Skeletal muscle tissue (tissue), 4 donors: ENCODE data around the gene GMCL2. TPM values are rescaled to one million over a fixed set of nuclear protein-coding genes. Genes with fewer than 3 reads are reported as not detected.

Experiments
- H3K27ac ChIP-seq: one replicate; pipeline ENCODE4 v1.7.0; 2013; ENCODE audit warnings: mild to moderate bottlenecking, low read depth, low read length, inconsistent platforms
- H3K27me3 ChIP-seq, 3 donors: one replicate each; pipeline ENCODE4 v1.7.0; 2013; ENCODE audit warnings: low read length in 3 of 3; ENCODE audit not compliant: control insufficient read depth in 3 of 3, insufficient read depth in 3 of 3
- H3K36me3 ChIP-seq, 3 donors: one replicate each; pipeline ENCODE4 v1.7.0; 2013; ENCODE audit warnings: low read length in 3 of 3; ENCODE audit not compliant: control insufficient read depth in 3 of 3, insufficient read depth in 3 of 3
- H3K4me1 ChIP-seq, 3 donors: one replicate each; pipeline ENCODE4 v1.7.0; 2013; ENCODE audit warnings: low read length in 3 of 3, mild to moderate bottlenecking in 3 of 3; ENCODE audit not compliant: control insufficient read depth in 3 of 3, insufficient read depth in 3 of 3
- H3K4me3 ChIP-seq, 3 donors: one replicate each; pipeline ENCODE4 v1.7.0; 2013; ENCODE audit warnings: low read length in 3 of 3
- H3K9ac ChIP-seq, 3 donors: one replicate each; pipeline ENCODE4 v1.7.0; 2013; ENCODE audit warnings: low read length in 3 of 3, mild to moderate bottlenecking in 3 of 3, moderate library complexity in 2 of 3, low read depth in 1 of 3
- H3K9me3 ChIP-seq, 3 donors: one replicate each; pipeline ENCODE4 v1.7.0; 2013; ENCODE audit warnings: low read length in 3 of 3; ENCODE audit not compliant: control insufficient read depth in 3 of 3
- total RNA-seq: library from RNA; depleted of rRNA; stranded (reverse); fragments of >200 nt; gene quantifications from one replicate; pipeline ENCODE4 v1.2.3, GENCODE V29; 2014
- donor health status: Osteomylitis.

The GMCL2 gene
- total RNA-seq, 1 donor from 2014 or later = not detected

DNA sequence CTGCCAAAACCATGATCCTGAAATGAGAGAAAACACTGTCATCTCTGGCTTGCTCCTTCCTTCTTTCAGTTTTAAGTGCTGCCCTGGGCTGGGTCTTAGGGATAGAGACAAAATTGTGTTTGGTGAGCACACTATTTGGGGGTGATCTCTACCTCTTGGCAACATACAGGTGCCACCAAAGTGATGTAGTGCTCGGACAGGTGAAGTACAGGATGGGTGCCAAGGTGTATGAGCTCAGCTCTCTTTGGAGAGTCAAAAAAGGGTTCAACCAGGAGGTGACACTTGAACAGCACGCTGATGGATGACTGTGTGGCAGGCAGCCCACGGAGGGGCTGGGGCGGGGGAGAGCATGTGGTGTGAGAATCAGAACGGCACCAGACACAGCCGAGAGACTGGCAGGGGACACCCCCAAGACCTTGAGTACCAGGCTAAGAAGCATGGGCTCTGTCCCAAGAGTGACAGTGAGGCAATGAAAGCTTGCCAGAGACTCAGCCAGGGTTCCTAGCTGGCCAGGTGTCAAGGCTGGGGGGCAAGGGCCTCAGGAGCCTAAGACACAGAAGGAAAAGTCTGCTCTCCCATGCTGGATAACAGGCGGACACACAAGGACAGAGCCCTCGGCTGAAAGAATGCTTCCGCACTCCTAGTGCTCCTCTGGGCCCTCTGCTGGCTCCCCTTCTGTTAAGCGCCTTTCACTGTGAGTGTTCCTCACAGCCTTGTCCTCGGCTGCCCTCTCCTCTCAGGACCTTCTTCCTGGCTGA lies 36.0 kb downstream of the GMCL2 start:
- H3K4me1 ChIP-seq = peaks cover 11 to 28% (median 25%) of the 10 kb centered on the region in 3 donors
- no peak overlapping the region for H3K27ac ChIP-seq
- peaks cover 48 to 56% (median 49%) of the 10 kb centered on the region in 3 donors for H3K36me3 ChIP-seq
- H3K4me3 ChIP-seq = no peak overlapping the region
- no peaks in the 10 kb centered on the region for H3K27me3 ChIP-seq
- no peak overlapping the region for H3K9ac ChIP-seq
- no peaks in the 10 kb centered on the region for H3K9me3 ChIP-seq

DNA sequence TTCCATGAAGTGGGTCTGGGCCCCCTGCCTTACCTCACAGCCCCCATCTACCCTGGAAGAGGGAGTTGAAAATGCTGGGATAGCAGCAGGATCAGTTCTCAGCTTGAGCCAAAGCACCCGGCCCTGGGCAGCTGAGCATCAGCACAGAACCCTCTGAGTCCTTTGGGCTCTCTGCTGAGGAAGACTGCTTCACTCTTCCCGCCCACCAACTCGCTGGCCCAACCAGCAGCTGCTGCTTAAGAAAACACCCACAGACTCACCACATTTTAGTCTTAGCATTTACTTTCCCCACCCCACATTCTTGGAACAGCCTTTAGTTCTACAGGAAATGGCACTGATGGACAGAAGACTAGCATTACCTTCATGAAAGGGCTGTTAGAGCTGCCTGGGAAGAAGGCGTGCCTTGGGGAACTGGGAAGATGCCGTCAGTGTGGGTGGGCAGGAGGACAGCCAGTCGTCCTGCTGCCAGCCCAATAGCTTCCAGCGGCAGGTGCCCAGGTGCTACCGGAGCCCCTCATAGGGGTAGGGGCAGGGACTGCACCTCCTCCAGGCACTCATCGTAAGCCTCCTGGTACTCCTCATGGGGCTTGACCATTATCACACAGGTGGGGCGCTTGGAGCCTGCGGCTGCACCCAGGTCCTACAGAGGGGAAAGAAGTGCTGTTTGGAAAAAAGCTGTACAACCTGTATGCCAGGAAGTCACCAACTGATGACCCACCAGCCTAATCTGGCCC lies 37.8 kb downstream of the GMCL2 start:
- H3K9me3 ChIP-seq = no peaks in the 10 kb centered on the region
- no peaks in the 10 kb centered on the region for H3K27me3 ChIP-seq
- no peak overlapping the region for H3K27ac ChIP-seq
- H3K36me3 ChIP-seq = peaks cover 54 to 64% (median 55%) of the 10 kb centered on the region in 3 donors
- H3K4me1 ChIP-seq = peaks cover 11 to 30% (median 26%) of the 10 kb centered on the region in 3 donors
- no peak overlapping the region for H3K9ac ChIP-seq
- H3K4me3 ChIP-seq = no peak overlapping the region

DNA sequence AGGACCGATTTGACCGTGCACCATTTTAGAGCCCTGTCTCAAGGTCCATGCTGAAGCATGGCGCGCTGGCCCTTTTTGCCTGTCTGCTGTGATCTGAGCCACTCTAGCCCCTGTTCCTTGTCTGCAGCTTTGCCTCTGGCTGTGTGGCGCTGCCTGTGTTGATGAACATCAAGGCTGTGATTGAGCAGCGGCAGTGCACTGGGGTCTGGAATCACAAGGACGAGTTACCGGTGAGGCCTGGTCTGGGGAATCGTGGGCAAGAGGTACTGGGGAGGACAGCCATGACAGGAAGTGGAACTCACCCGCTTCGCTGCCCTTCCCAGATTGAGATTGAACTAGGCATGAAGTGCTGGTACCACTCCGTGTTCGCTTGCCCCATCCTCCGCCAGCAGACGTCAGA lies 39.8 kb downstream of the GMCL2 start:
- Histone ChIP-seq H3K4me1 (peaks cover 14 to 34% (median 29%) of the 10 kb centered on the region in 3 donors), H3K4me3 (no peak overlapping the region), H3K9ac (no peak overlapping the region), H3K27me3 (no peaks in the 10 kb centered on the region), H3K36me3 (peaks cover 70 to 83% (median 71%) of the 10 kb centered on the region in 3 donors), H3K9me3 (no peaks in the 10 kb centered on the region), H3K27ac (no peak overlapping the region)

DNA sequence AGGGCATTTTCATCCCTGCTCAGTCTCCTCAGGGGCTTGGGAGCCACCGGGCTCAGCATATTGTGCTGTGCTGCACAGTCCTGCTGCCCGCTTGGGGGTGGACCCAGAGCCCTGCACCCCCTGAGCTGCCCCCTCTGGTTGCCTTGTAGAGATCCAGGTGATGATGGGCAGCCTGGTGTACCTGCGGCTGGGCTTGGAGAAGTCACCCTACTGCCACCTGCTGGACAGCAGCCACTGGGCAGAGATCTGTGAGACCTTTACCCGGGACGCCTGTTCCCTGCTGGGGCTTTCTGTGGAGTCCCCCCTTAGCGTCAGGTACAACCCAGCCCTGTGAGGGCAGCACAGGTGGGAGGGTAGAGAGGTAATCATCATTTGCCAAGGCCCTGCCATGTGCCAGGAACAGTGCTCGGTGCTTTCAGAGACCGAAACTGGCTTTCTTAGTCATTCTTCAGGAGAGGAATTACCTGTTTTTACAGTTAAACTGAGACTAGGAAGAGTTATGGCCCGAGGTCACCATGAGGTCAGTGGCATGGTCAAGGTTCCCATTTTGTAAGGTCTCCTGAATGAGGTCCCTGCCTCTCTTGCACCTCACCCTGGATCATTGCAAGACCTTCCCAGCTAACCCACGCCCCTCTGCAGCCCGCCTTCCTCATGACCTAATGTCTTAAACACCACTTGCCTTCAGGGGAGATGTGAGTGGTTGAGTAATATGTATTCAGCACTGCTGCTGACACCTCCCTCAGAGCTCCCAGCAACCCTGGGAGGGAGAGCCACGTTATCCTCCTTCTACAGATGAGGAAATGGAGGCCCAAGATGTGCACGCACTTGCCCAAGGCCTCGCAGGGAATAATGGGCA lies 41.0 kb downstream of the GMCL2 start:
- Histone ChIP-seq H3K9me3 (no peaks in the 10 kb centered on the region), H3K27ac (no peak overlapping the region), H3K27me3 (no peaks in the 10 kb centered on the region), H3K9ac (no peak overlapping the region), H3K4me1 (peaks cover 9 to 22% (median 18%) of the 10 kb centered on the region in 3 donors), H3K4me3 (no peak overlapping the region), H3K36me3 (peaks cover 69 to 81% (median 70%) of the 10 kb centered on the region in 3 donors)

DNA sequence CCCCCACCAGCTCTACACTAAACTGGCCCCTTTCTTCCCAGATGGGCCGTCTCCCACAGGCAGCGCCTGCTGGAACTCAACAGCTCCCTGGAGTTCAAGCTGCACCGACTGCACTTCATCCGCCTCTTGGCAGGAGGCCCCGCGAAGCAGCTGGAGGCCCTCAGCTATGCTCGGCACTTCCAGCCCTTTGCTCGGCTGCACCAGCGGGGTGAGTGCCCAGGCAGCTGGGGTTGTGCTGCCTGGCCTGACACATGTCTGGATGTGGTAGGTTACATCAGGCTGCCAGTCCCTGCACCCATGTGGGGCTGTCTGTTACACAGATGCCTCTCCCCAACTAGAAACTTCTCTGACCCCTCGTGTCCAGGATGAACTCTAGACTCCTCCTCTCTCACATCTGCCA lies 43.3 kb downstream of the GMCL2 start:
- H3K9me3 ChIP-seq = no peaks in the 10 kb centered on the region
- H3K27ac ChIP-seq = peak overlapping the region; percentile 61
- no peaks in the 10 kb centered on the region for H3K27me3 ChIP-seq
- H3K4me1 ChIP-seq = peaks cover 9 to 16% (median 16%) of the 10 kb centered on the region in 3 donors
- H3K4me3 ChIP-seq = no peak overlapping the region
- peaks cover 53 to 59% (median 57%) of the 10 kb centered on the region in 3 donors for H3K36me3 ChIP-seq
- peak overlapping the region in 2 of 3 donors; percentile 16 to 59 for H3K9ac ChIP-seq

DNA sequence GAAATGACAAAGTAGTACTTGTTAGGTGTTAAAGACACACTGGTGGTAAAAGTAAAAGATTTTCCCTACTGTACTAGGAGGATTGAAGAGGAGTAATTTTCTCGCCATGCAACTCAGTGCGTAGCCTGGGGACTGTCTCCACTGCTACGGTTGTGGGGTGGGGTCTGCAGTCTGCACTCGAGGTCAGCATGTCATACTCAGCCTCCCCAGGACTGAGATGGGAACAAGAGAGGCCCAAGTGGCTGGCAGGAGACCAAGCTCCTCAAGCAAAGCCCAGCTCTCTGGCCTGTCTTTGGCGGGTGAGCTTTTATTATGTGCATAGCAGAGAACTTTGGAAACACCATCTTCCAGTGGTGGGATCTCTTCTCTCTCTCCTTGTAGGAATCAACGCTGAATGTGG lies 43.9 kb downstream of the GMCL2 start:
- H3K9ac ChIP-seq = peak overlapping the region in 1 of 3 donors; percentile 59
- no peaks in the 10 kb centered on the region for H3K27me3 ChIP-seq
- peaks cover 47 to 52% (median 50%) of the 10 kb centered on the region in 3 donors for H3K36me3 ChIP-seq
- no peaks in the 10 kb centered on the region for H3K9me3 ChIP-seq
- H3K4me3 ChIP-seq = no peak overlapping the region
- peaks cover 9 to 16% (median 16%) of the 10 kb centered on the region in 3 donors for H3K4me1 ChIP-seq
- H3K27ac ChIP-seq = peak overlapping the region; percentile 61

DNA sequence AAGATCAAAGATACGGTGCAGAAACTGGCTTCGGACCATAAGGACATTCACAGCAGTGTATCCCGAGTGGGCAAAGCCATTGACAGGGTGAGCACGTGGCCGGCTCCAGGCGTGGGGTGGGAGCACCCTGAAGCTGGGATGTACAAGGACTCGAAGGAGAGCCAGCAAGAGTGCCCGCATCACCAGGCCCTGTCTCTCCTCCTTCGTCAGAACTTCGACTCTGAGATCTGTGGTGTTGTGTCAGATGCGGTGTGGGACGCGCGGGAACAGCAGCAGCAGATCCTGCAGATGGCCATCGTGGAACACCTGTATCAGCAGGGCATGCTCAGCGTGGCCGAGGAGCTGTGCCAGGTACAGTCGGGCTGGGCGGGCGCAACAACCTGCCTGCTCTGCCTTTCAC lies 44.5 kb downstream of the GMCL2 start:
- no peaks in the 10 kb centered on the region for H3K27me3 ChIP-seq
- H3K9me3 ChIP-seq = no peaks in the 10 kb centered on the region
- H3K36me3 ChIP-seq = peaks cover 45 to 49% (median 46%) of the 10 kb centered on the region in 3 donors

DNA sequence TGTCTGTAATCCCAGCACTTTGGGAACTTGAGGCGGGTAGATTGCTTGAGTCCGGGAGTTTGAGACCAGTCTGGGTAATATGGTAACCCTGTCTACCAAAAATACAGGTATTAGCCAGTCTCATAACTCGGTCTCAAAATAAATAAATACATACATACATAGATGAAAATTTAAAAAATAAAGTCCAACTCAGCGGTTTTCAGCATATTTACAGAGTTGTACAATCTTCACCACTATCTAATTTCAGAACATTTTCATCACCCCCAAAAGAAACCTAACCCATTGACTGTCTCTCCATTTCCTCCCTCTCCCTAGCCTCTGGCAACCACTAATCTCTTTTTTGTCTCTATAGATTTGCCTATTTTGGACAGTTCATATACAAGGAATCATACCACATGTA lies 45.6 kb downstream of the GMCL2 start:
- Histone ChIP-seq H3K27ac (no peak overlapping the region), H3K9me3 (no peaks in the 10 kb centered on the region), H3K4me1 (peaks cover 9 to 16% (median 16%) of the 10 kb centered on the region in 3 donors), H3K27me3 (no peaks in the 10 kb centered on the region), H3K9ac (no peak overlapping the region), H3K4me3 (no peak overlapping the region), H3K36me3 (peaks cover 38 to 40% (median 38%) of the 10 kb centered on the region in 3 donors)

More for the DNA sequence above, 44.5 kb downstream of the GMCL2 start:
- peaks cover 9 to 16% (median 16%) of the 10 kb centered on the region in 3 donors for H3K4me1 ChIP-seq
- H3K4me3 ChIP-seq = no peak overlapping the region
- H3K27ac ChIP-seq = no peak overlapping the region
- no peak overlapping the region for H3K9ac ChIP-seq

DNA sequence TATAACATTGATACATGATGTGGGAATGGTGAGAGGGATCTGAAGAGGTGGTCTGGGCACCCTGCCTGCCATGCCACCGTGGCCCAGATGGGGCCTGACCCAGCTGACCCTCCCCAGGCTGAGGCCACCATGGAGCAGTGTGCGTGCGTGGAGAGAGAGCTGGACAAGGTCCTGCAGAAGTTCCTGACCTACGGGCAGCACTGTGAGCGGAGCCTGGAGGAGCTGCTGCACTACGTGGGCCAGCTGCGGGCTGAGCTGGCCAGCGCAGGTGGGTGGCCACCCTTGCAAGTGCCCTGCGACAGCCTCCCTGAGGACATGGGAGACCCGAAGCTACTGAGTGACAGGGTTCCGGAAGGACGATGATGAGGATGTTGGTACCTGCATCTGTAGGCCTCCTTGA lies 49.2 kb downstream of the GMCL2 start:
- Histone ChIP-seq H3K4me1 (no peaks in the 10 kb centered on the region), H3K4me3 (no peak overlapping the region), H3K27me3 (no peaks in the 10 kb centered on the region), H3K9me3 (no peaks in the 10 kb centered on the region), H3K36me3 (peaks cover 23 to 38% (median 34%) of the 10 kb centered on the region in 3 donors), H3K27ac (no peak overlapping the region), H3K9ac (no peak overlapping the region)
